HL-60 (cell line): Measurements from ENCODE around the gene MICU1.
"Not testable (repeated sequence)": the region's sequence is repeated elsewhere in the genome, so short reads cannot be mapped to it uniquely, and the experiment has no call there.

Experiments
- DNase-seq, 2 experiments: peaks; one replicate each; pipeline ENCODE4 v3.0.0-alpha.2; 2010 to 2020; ENCODE audit warnings: low read depth in 1 of 2, low spot score in 1 of 2
- H3K27ac ChIP-seq: fragments of 250-450 bp; sonication (Bioruptor Pico); replicated peaks from 2 replicates; pipeline ENCODE4 v1.5.1; 2020; ENCODE audit warnings: mild to moderate bottlenecking, moderate library complexity
- H3K27me3 ChIP-seq: fragments of 250-450 bp; sonication (Bioruptor Pico); 2 replicates; pipeline ENCODE4 v1.5.1; 2021; ENCODE audit warnings: mild to moderate bottlenecking, moderate library complexity; ENCODE audit not compliant: insufficient read depth, poor library complexity, severe bottlenecking
- H3K4me3 ChIP-seq: replicated peaks from 2 replicates; pipeline ENCODE4 v1.5.1; 2011; ENCODE audit warnings: mild to moderate bottlenecking, control low read depth, low read length; ENCODE audit not compliant: insufficient read depth
- CTCF ChIP-seq: IDR thresholded peaks from one replicate; pipeline ENCODE4 v1.5.1; 2011; ENCODE audit warnings: low read length, control low read depth, inconsistent platforms; ENCODE audit not compliant: insufficient read depth
- GABPA ChIP-seq: IDR thresholded peaks from 2 replicates; pipeline ENCODE4 v1.6.1; 2012; ENCODE audit warnings: low read depth
- POLR2AphosphoS5 ChIP-seq: IDR thresholded peaks from 2 replicates; pipeline ENCODE4 v1.6.1; 2012; ENCODE audit warnings: low read depth
- REST ChIP-seq: IDR thresholded peaks from 2 replicates; pipeline ENCODE4 v1.6.1; 2012; ENCODE audit warnings: low read depth; ENCODE audit not compliant: insufficient replicate concordance
- SPI1 ChIP-seq: IDR thresholded peaks from 2 replicates; pipeline ENCODE4 v1.6.1; 2012; ENCODE audit warnings: low read depth, mild to moderate bottlenecking, borderline replicate concordance

The MICU1 gene

GRCh38 chr10:72386916-72387586 is 238.8 kb downstream of the MICU1 start:
- Histone ChIP-seq H3K4me3 (no peak overlapping the region), H3K27me3 (no peaks in the 10 kb centered on the region), H3K27ac (peak overlapping the region; percentile 73)
- DNase-seq = peak; percentile 12 to 39
- no peak for TF ChIP-seq REST
- TF ChIP-seq CTCF = no peak
- TF ChIP-seq POLR2AphosphoS5 = no peak
- TF ChIP-seq GABPA = no peak
- no peak for TF ChIP-seq SPI1

GRCh38 chr10:72385724-72386123 is 240.2 kb downstream of the MICU1 start:
- DNase-seq = no peak
- Histone ChIP-seq H3K27me3 (no peaks in the 10 kb centered on the region), H3K4me3 (no peak overlapping the region), H3K27ac (peak overlapping the region; percentile 73)
- TF ChIP-seq CTCF (no peak), REST (no peak), POLR2AphosphoS5 (no peak), SPI1 (no peak), GABPA (no peak)

- not testable (repeated sequence) for DNase-seq, H3K4me3 ChIP-seq, H3K27ac ChIP-seq
Measured at GRCh38 chr10:72384982-72385381, 240.9 kb downstream of the MICU1 start.

GRCh38 chr10:72379776-72380175 is 246.1 kb downstream of the MICU1 start:
- DNase-seq = no peak
- Histone ChIP-seq H3K27me3 (no peaks in the 10 kb centered on the region), H3K27ac (no peak overlapping the region), H3K4me3 (no peak overlapping the region)
- TF ChIP-seq REST (no peak), CTCF (no peak), SPI1 (no peak), GABPA (no peak), POLR2AphosphoS5 (no peak)

More at GRCh38 chr10:72384982-72385381, 240.9 kb downstream of the MICU1 start:
- H3K27me3 ChIP-seq = not testable (repeated sequence)
